ENCODE data around the gene FBXO28.

DNA sequence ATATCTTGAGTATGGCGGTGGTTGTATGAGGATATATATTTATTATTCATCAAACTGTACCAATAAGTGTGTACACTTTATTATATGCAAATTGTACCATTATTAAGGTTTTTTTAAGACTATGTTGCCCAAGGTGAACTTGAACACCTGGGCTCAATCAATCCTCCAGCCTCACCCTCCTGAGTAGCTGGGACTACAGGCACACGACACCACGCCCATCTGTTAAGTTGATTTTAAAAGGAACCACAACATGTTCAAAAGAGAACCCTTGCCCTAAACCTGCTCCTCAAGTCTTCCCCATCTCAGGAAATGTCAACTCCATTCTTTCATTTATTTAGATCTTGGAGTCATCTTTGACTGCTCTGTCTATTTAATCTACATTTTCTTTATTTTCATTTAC, 24.3 kb upstream of the FBXO28 start:
- TF ChIP-seq, protein P1, sequence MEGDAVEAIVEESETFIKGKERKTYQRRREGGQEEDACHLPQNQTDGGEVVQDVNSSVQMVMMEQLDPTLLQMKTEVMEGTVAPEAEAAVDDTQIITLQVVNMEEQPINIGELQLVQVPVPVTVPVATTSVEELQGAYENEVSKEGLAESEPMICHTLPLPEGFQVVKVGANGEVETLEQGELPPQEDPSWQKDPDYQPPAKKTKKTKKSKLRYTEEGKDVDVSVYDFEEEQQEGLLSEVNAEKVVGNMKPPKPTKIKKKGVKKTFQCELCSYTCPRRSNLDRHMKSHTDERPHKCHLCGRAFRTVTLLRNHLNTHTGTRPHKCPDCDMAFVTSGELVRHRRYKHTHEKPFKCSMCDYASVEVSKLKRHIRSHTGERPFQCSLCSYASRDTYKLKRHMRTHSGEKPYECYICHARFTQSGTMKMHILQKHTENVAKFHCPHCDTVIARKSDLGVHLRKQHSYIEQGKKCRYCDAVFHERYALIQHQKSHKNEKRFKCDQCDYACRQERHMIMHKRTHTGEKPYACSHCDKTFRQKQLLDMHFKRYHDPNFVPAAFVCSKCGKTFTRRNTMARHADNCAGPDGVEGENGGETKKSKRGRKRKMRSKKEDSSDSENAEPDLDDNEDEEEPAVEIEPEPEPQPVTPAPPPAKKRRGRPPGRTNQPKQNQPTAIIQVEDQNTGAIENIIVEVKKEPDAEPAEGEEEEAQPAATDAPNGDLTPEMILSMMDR (IDR thresholded peaks at IDR 0.05; ENCODE audit: poor library complexity): no peak
- no peak for TF ChIP-seq EZH2phosphoT487 (IDR thresholded peaks at IDR 0.05; ENCODE audit: low read depth, severe bottlenecking, unreplicated experiment)

All from hepatocyte (in vitro differentiated cells).